Measurements from ENCODE around the gene AKAP9. TPM values are rescaled to one million over a fixed set of nuclear protein-coding genes. Genes with fewer than 3 reads are reported as not detected.

AKAP9 gene
- polyA plus RNA-seq, 1 donor (not counting 4 experiments of a cell fraction or from before 2014, with no cell fraction given) = 19.0 TPM

DNA sequence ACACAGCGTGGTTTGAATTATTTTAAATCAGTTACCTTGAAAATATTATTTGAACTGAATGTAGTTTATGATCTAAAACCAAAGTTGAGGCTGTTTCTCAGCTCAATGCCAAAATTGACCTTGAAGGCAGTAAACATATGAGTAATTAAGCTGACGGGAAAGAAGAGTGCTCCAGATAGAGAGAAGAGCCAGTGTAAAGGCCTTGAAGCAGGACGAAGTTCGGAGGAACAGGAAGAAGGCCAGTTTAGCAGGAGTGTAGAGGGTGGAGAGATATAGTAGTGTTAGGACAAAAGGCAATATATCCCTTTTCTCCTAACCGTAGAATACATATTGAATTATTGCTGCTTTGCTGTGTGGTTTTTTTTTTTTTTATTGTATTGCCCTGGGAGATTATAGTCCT, 130.4 kb downstream of the AKAP9 start:
- Histone ChIP-seq H3K9ac (ENCODE audit: control insufficient read depth, extremely low read depth, insufficient read depth, low read length) (no peak overlapping the region), H3K4me2 (ENCODE audit: control insufficient read depth, extremely low read depth, insufficient read depth, low read depth, low read length) (no peak overlapping the region), H3K4me3 (ENCODE audit: control insufficient read depth in 2 of 3, extremely low read depth in 1 of 3, insufficient read depth in 2 of 3, low read depth in 1 of 3, low read length in 3 of 3) (no peak overlapping the region), H3K36me3 (ENCODE audit: control insufficient read depth in 2 of 2, extremely low read depth in 1 of 2, insufficient read depth in 2 of 2, low read length in 2 of 2) (peaks cover 0 to 2% of the 10 kb centered on the region in 2 experiments), H3K9me3 (ENCODE audit: control insufficient read depth, low read depth, low read length) (no peaks in the 10 kb centered on the region), H4K20me1 (ENCODE audit: control insufficient read depth, extremely low read depth, insufficient read depth, low read length) (no peaks in the 10 kb centered on the region), H3K9me1 (ENCODE audit: control insufficient read depth, extremely low read depth, insufficient read depth, low read length) (no peaks in the 10 kb centered on the region), H3K79me2 (ENCODE audit: control insufficient read depth, insufficient read depth, low read length) (no peaks in the 10 kb centered on the region), H3K4me1 (ENCODE audit: control insufficient read depth, extremely low read depth, insufficient read depth, low read length) (peaks cover 9% of the 10 kb centered on the region), H2AFZ (ENCODE audit: control insufficient read depth, low read length) (no peak overlapping the region), H3K27me3 (ENCODE audit: control insufficient read depth, extremely low read depth, insufficient read depth, low read length) (no peaks in the 10 kb centered on the region), H3K27ac (ENCODE audit: control insufficient read depth, insufficient read depth, low read length) (no peak overlapping the region)
- no peak for DNase-seq (ENCODE audit: low read depth, low spot score)
- TF ChIP-seq, protein P1, sequence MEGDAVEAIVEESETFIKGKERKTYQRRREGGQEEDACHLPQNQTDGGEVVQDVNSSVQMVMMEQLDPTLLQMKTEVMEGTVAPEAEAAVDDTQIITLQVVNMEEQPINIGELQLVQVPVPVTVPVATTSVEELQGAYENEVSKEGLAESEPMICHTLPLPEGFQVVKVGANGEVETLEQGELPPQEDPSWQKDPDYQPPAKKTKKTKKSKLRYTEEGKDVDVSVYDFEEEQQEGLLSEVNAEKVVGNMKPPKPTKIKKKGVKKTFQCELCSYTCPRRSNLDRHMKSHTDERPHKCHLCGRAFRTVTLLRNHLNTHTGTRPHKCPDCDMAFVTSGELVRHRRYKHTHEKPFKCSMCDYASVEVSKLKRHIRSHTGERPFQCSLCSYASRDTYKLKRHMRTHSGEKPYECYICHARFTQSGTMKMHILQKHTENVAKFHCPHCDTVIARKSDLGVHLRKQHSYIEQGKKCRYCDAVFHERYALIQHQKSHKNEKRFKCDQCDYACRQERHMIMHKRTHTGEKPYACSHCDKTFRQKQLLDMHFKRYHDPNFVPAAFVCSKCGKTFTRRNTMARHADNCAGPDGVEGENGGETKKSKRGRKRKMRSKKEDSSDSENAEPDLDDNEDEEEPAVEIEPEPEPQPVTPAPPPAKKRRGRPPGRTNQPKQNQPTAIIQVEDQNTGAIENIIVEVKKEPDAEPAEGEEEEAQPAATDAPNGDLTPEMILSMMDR (optimal IDR thresholded peaks at IDR 0.05 in 1 of 3, IDR thresholded peaks at IDR 0.05 in 1 of 3, conservative IDR thresholded peaks at IDR 0.05 in 1 of 3; ENCODE audit: extremely low read depth in 1 of 3, insufficient read depth in 2 of 3, low read length in 3 of 3) = no peak
- no peak for TF ChIP-seq EZH2 (IDR thresholded peaks at IDR 0.05; ENCODE audit: low read length)
- FAIRE-seq = no peak
- dilution Hi-C loops (cut with MboI; ENCODE audit: extremely low pct_ligation_motif_present, low sequenced_read_pairs) = no loop called here

DNA sequence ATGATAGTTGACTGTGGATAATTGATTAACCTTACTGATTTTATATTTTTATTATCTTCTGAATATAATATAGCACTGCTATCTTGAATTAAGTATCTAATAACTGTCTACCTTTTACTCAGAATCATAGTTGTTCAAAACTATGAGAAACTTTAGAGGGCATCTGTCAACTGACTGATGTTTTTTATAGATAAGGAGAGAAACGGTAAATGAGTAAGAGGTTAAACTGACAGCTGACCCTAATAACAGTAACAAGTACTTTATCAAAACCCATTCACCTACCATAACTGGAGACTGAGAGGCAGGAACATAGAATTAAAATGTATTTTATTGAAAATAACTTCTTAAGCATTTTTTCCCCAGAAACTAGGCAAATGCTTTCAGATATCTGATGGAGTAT, 131.5 kb downstream of the AKAP9 start:
- no peak for DNase-seq (ENCODE audit: low read depth, low spot score)
- H3K9me1 ChIP-seq (ENCODE audit: control insufficient read depth, extremely low read depth, insufficient read depth, low read length) = no peaks in the 10 kb centered on the region
- no peak overlapping the region for H3K4me2 ChIP-seq (ENCODE audit: control insufficient read depth, extremely low read depth, insufficient read depth, low read depth, low read length)
- H3K4me3 ChIP-seq (ENCODE audit: control insufficient read depth in 2 of 3, extremely low read depth in 1 of 3, insufficient read depth in 2 of 3, low read depth in 1 of 3, low read length in 3 of 3) = no peak overlapping the region
- no peaks in the 10 kb centered on the region for H4K20me1 ChIP-seq (ENCODE audit: control insufficient read depth, extremely low read depth, insufficient read depth, low read length)
- FAIRE-seq = no peak
- H3K9me3 ChIP-seq (ENCODE audit: control insufficient read depth, low read depth, low read length) = no peaks in the 10 kb centered on the region
- H3K9ac ChIP-seq (ENCODE audit: control insufficient read depth, extremely low read depth, insufficient read depth, low read length) = no peak overlapping the region
- no peaks in the 10 kb centered on the region for H3K79me2 ChIP-seq (ENCODE audit: control insufficient read depth, insufficient read depth, low read length)
- H3K4me1 ChIP-seq (ENCODE audit: control insufficient read depth, extremely low read depth, insufficient read depth, low read length) = peaks cover 13% of the 10 kb centered on the region
- no peak overlapping the region for H2AFZ ChIP-seq (ENCODE audit: control insufficient read depth, low read length)
- no peaks in the 10 kb centered on the region for H3K36me3 ChIP-seq (ENCODE audit: control insufficient read depth in 2 of 2, extremely low read depth in 1 of 2, insufficient read depth in 2 of 2, low read length in 2 of 2)
- TF ChIP-seq, protein P1 (optimal IDR thresholded peaks at IDR 0.05 in 1 of 3, IDR thresholded peaks at IDR 0.05 in 1 of 3, conservative IDR thresholded peaks at IDR 0.05 in 1 of 3; ENCODE audit: extremely low read depth in 1 of 3, insufficient read depth in 2 of 3, low read length in 3 of 3) = no peak
- no peak for TF ChIP-seq EZH2 (IDR thresholded peaks at IDR 0.05; ENCODE audit: low read length)
- dilution Hi-C loops (cut with MboI; ENCODE audit: extremely low pct_ligation_motif_present, low sequenced_read_pairs) = no loop called here
- no peaks in the 10 kb centered on the region for H3K27me3 ChIP-seq (ENCODE audit: control insufficient read depth, extremely low read depth, insufficient read depth, low read length)
- no peak overlapping the region for H3K27ac ChIP-seq (ENCODE audit: control insufficient read depth, insufficient read depth, low read length)
